AG09309 (cell line): Measurements from ENCODE around the gene MYL6.
"Not testable (repeated sequence)": the region's sequence is repeated elsewhere in the genome, so short reads cannot be mapped to it uniquely, and the experiment has no call there.

ENCODE experiments used
- DNase-seq: peaks from one replicate; pipeline ENCODE4 v3.0.0-alpha.2; 2010; ENCODE audit warnings: low read depth
- H3K4me3 ChIP-seq: 2 replicates; pipeline ENCODE4 v1.5.1; 2011; ENCODE audit warnings: mild to moderate bottlenecking, low read depth, low read length, moderate library complexity; ENCODE audit not compliant: control insufficient read depth
- CTCF ChIP-seq: IDR thresholded peaks from 2 replicates; pipeline ENCODE4 v1.5.1; 2011; ENCODE audit warnings: mild to moderate bottlenecking, low read depth, low read length, inconsistent platforms; ENCODE audit not compliant: insufficient read depth, control insufficient read depth; ENCODE audit errors: missing control alignments

MYL6 gene

GRCh38 chr12:56158029-56158925 lies at the start of gene MYL6:
Gene MYL6 (plus strand): TSS chr12:56158359. CDS start chr12:56158402, 43 bp downstream.
- H3K4me3 ChIP-seq = peak within 1 kb of the TSS; percentile 62
- no peak for TF ChIP-seq CTCF
- peak; percentile 95 for DNase-seq

- no peak overlapping the region for H3K4me3 ChIP-seq
- no peak for TF ChIP-seq CTCF
- DNase-seq = no peak
Measured at GRCh38 chr12:56110571-56110970, 47.6 kb upstream of the MYL6 start.

- TF ChIP-seq CTCF = no peak
- H3K4me3 ChIP-seq = no peak overlapping the region
- DNase-seq = no peak
Measured at GRCh38 chr12:56114084-56114483, 44.1 kb upstream of the MYL6 start.

- no peak for TF ChIP-seq CTCF
- DNase-seq = no peak
- peak overlapping the region; percentile 80; the same call in 1 of the 2 replicates for H3K4me3 ChIP-seq
Measured at GRCh38 chr12:56115329-56115728, 42.8 kb upstream of the MYL6 start.

GRCh38 chr12:56116267-56117081 lies 41.7 kb upstream of the MYL6 start, which contains the start of gene RPL41:
Gene RPL41 (plus strand): TSS chr12:56116633.
- DNase-seq = peak; percentile 52
- no peak for TF ChIP-seq CTCF
- H3K4me3 ChIP-seq = peak within 1 kb of the TSS; percentile 80

GRCh38 chr12:56117082-56117706 lies 41.0 kb upstream of the MYL6 start:
- H3K4me3 ChIP-seq = peak overlapping the region; percentile 80
- DNase-seq = not testable (repeated sequence)
